ENCODE results near the gene KIF21A. TPM values are rescaled to one million over a fixed set of nuclear protein-coding genes. Genes with fewer than 3 reads are reported as not detected.

KIF21A gene
- total RNA-seq, 1 donor from 2014 or later, result 14.5 TPM

DNA sequence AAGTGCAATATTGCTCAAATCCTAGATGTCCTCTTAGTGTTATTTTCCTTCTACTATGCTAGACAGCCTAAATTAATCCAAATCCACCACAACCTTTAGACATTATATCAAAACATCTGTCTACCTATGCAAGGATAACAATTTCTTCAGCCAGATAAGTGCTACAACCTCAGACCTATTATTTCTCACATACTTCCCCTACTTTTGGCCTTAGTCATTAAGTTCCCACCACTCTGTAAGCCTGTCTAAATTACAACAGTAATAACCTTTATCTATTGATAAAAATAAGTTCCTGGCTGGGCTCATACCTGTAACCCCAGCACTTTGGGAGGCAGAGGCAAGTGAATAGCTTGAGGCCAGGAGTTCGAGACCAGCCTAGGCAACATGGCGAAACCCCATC, 74.0 kb downstream of the KIF21A start:
- no peak overlapping the region for H3K4me3 ChIP-seq (ENCODE audit: low read depth, low read length)
- TF ChIP-seq, protein P1, sequence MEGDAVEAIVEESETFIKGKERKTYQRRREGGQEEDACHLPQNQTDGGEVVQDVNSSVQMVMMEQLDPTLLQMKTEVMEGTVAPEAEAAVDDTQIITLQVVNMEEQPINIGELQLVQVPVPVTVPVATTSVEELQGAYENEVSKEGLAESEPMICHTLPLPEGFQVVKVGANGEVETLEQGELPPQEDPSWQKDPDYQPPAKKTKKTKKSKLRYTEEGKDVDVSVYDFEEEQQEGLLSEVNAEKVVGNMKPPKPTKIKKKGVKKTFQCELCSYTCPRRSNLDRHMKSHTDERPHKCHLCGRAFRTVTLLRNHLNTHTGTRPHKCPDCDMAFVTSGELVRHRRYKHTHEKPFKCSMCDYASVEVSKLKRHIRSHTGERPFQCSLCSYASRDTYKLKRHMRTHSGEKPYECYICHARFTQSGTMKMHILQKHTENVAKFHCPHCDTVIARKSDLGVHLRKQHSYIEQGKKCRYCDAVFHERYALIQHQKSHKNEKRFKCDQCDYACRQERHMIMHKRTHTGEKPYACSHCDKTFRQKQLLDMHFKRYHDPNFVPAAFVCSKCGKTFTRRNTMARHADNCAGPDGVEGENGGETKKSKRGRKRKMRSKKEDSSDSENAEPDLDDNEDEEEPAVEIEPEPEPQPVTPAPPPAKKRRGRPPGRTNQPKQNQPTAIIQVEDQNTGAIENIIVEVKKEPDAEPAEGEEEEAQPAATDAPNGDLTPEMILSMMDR (conservative IDR thresholded peaks at IDR 0.05; ENCODE audit: low read depth, low read length), result no peak
- no peak for DNase-seq (ENCODE audit: low read depth)

DNA sequence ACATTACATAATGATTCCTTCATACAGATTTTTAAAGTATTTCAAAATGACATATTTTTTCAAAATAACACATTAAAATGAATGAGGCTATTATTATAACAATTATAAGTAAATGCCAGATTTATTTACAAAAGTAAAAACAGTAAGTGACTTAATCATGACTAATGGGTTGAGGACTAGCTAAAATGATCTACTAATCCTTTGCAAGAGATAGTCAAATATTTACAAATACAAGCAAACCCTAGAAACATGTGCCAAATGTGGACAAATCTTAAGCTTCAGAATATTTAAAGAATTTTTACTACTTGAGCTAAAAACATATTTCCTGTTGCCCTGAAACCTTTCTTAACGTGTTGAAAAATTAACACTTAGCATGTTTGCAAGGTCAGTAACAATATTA, 74.8 kb downstream of the KIF21A start:
- no peak overlapping the region for H3K4me3 ChIP-seq (ENCODE audit: low read depth, low read length)
- TF ChIP-seq, protein P1 (conservative IDR thresholded peaks at IDR 0.05; ENCODE audit: low read depth, low read length), result no peak
- no peak for DNase-seq (ENCODE audit: low read depth)

DNA sequence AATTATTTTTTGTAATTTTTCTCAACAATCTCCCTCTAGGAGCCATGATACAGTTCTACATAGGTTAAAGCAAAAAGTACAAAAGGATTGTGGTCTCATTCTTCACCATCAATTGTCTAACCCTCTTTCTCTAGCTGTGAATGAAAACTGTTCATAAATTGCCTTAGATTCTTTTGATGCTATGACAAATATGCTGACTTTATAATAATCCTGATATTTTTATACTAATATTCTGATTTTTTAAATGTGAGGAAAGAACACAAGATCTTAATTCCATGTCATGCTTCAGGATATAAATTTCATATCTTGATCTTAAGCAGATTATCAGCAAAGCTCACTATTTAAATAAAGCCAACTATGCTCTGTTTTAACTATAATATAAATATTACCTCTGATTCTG, 75.4 kb downstream of the KIF21A start:
- no peak for DNase-seq (ENCODE audit: low read depth)
- TF ChIP-seq, protein P1 (conservative IDR thresholded peaks at IDR 0.05; ENCODE audit: low read depth, low read length), result no peak
- no peak overlapping the region for H3K4me3 ChIP-seq (ENCODE audit: low read depth, low read length)

DNA sequence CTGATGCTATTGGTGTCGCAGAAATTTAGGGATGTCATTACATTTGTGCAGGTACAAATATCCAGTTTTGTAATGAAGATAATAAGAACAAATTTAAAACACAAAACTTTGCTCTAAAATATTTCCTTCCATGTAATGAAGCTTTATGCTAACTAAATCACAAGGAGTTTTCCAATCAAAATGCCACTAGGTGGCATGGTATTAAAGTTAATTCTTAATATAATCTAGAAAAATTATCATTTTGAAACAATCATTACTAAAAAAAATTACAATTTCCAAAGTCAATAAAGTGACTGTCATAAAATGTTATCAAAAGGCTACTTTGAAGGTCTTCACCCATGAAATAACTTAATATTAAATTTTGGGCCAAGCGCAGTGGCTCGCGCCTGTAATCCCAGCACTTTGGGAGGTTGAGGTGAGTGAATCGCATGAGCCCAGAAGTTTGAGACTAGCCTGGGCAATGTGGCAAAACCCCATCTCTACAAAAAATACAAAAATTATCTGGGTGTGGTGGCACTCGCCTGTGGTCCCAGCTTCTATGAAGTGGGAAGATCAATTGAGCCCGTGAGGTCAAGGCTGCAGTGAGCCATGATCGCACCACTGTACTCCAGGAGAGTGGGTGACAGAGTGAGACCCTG, 77.4 kb downstream of the KIF21A start:
- TF ChIP-seq, protein P1 (conservative IDR thresholded peaks at IDR 0.05; ENCODE audit: low read depth, low read length), result peak; percentile 31
- no peak for DNase-seq (ENCODE audit: low read depth)
- no peak overlapping the region for H3K4me3 ChIP-seq (ENCODE audit: low read depth, low read length)

DNA sequence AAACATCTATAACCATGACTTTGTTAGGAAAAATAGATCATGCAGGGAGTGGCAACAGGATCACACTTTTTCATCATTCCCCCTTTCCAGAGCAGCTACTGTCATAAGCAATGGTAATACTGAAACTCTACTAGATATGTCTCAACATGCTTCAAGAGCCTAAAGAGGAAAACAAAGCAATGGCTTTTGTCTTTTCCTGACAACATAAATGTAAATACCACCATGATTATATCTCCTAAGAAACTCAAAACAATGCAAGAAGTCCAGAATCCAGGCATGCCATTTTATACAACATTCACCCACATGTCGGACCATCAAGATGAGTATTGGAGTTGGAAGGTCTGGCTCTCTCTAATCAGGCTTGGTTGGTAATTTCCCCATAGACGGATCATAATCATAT, 78.7 kb downstream of the KIF21A start:
- no peak for DNase-seq (ENCODE audit: low read depth)
- no peak overlapping the region for H3K4me3 ChIP-seq (ENCODE audit: low read depth, low read length)
- TF ChIP-seq, protein P1 (conservative IDR thresholded peaks at IDR 0.05; ENCODE audit: low read depth, low read length), result no peak

DNA sequence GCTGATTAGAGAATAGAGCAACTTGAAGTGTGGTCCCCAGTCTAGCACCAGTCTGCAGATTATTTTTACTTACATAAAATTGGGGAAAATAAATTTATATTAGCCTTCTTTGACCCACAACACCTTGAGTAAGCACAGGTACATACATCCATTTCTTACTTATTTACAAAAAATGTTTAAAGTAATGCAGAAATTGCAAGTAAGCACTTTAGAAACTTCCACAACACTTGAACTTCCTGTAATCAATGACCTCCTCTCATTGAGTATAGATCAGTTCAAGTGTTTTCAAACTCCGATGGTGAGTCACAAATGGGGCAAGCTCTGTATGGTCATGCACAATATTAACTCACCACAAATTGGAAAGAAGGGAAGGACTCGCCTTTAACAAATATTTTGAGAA, 83.3 kb downstream of the KIF21A start:
- H3K4me3 ChIP-seq (ENCODE audit: low read depth, low read length), result no peak overlapping the region
- TF ChIP-seq, protein P1 (conservative IDR thresholded peaks at IDR 0.05; ENCODE audit: low read depth, low read length), result no peak
- DNase-seq (ENCODE audit: low read depth), result no peak

DNA sequence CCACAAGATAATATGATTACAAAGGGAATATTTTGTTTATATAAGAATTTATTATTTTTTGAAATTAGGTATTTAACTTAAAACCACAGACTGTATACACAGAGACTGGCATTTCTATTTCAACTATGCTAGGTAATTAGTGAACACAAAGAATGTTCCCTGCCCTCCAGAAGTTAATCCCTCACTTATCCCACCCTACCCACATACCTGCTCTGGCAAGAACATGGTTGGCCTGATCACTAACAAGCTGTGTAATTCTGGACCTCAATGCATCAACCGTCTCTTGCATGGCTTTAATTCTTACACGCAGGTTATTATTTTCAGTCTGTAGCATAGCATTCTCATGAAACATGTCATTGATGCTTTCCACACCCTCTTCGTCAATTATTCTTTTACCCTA, 85.9 kb downstream of the KIF21A start:
- DNase-seq (ENCODE audit: low read depth), result no peak
- TF ChIP-seq, protein P1 (conservative IDR thresholded peaks at IDR 0.05; ENCODE audit: low read depth, low read length), result no peak
- H3K4me3 ChIP-seq (ENCODE audit: low read depth, low read length), result no peak overlapping the region

All from epithelial cell of proximal tubule (primary cell).